GM12801 (cell line): ENCODE measurements around the gene PNMA6E.

Source experiments
- TF ChIP-seq, protein P1 (sequence below): IDR thresholded peaks from one replicate; pipeline ENCODE4 v1.5.1; 2011; ENCODE audit warnings: control low read depth; ENCODE audit not compliant: insufficient read length; ENCODE audit errors: extremely low read depth

Gene PNMA6E

DNA sequence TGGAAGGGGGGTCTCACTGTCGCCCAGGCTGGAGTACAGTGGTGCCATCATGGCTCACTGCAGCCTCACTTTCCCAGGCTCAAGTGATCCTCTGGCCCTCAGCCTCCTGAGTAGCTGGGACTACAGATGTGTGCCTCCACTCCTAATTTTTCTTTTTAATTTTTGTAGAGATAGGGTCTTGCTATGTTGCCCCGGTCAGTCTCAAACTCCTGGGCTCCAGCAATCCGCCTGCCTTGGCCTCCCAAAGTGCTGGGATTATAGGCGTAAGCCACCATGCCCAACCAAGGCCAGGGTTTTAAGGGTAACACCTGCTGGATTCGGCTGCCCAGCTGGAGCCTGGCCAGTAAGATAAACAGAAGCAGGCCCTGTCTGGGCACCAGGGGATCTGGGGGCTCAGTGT, 41.3 kb upstream of the PNMA6E start:
- TF ChIP-seq, protein P1, sequence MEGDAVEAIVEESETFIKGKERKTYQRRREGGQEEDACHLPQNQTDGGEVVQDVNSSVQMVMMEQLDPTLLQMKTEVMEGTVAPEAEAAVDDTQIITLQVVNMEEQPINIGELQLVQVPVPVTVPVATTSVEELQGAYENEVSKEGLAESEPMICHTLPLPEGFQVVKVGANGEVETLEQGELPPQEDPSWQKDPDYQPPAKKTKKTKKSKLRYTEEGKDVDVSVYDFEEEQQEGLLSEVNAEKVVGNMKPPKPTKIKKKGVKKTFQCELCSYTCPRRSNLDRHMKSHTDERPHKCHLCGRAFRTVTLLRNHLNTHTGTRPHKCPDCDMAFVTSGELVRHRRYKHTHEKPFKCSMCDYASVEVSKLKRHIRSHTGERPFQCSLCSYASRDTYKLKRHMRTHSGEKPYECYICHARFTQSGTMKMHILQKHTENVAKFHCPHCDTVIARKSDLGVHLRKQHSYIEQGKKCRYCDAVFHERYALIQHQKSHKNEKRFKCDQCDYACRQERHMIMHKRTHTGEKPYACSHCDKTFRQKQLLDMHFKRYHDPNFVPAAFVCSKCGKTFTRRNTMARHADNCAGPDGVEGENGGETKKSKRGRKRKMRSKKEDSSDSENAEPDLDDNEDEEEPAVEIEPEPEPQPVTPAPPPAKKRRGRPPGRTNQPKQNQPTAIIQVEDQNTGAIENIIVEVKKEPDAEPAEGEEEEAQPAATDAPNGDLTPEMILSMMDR: no peak

DNA sequence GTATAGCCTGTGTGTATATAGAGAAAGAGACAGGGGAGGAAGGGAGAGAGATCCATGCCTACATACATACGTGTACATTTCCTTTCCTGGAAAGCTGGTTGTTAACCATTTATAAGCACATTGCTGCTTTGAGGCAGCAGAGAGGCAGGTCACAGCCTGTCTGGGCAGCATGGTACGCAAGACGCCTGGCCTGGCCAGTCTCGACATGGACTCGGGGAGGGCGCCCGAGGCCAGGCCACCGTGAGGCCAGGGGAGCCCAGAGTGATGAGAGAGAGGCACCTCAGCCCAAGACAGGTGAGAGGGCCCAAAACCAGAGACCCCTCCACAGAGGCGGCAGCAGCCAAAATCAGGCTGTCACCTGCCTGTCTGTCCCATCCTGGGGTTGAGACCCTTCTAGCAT, 40.8 kb upstream of the PNMA6E start:
- TF ChIP-seq, protein P1: no peak

DNA sequence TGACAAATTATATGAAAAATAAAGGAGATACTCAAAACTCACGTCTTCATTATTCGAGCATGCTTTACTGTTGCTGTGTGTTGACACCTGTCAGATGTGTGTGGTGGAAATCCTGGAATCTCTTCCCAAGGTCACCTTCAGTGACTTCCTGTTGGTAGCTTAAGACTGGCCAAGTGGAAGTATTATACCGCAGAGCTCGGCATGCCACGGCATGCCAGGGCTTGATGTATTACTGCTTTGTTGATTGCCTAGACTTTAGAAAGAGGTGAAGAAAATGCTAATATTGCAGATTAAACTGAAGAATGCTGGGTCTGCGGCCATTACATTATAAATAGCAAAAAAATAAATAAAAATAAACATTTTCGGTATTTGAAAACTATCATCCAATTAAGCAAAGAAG, 40.1 kb upstream of the PNMA6E start:
- TF ChIP-seq, protein P1: no peak

DNA sequence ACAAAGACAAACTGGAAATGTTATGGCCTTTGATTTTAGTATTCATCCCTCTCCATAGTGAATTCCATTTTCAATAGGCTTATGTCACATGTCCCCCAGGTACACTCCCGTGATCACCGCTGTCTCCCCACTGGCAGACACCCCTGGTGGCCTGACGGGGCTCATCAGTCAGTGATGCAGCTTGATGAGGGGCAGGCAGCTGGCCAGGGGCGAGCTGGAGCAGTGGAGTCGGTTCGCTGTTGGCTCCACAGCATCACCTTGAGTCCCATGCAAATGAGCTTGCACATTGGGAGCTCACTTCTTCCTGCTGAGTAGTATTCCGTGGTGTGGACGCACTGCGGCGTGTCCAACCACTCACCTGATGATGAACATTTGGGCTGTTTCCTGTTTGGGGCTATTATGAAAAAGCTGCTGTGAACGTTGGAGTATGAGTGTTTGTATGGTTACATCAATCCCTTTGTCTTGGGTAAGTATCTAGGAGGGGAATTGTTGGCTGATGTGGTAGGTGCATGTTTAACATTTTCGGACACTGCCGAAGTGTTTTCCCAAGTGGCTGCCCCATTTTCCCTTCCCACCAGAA, 39.5 kb upstream of the PNMA6E start:
- TF ChIP-seq, protein P1: no peak

DNA sequence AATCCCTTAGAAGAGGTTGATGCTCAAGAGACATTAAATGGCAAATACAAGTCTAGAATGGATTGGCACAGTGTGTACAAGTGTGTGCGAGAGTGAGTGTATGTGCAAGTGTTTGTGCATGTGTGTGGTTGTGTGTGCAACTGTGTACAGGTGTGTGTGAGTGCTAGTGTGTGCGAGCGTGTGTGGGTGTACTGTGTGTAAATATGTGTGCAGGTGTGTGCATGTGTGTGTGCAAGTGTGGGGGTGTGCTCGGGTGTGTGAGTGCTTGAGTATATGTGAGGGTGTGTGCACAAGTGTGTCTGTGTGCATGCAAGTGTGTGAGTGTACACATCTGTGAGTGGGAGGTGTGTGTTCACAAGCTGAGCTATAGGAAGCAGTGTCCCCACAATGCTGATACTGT, 38.8 kb upstream of the PNMA6E start:
- TF ChIP-seq, protein P1: no peak

DNA sequence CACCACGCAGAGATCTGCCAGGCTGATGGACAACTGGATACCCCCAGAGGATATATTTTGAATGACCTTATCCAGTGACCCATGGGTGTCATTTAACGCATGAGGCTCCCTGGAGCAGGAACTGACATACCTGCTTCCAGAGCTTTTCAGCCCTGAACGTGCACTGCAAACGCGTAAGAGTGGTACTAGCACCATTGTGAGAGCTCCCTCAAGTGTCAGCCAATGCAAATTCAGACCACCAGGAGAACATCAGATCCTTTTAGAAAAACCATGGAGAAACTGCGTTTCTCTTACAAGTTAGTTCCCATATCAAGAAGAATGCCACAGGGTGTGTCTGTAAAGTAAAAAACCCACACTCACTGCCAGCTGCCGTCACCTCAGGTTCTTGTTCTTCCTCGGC, 37.4 kb upstream of the PNMA6E start:
- TF ChIP-seq, protein P1: no peak

DNA sequence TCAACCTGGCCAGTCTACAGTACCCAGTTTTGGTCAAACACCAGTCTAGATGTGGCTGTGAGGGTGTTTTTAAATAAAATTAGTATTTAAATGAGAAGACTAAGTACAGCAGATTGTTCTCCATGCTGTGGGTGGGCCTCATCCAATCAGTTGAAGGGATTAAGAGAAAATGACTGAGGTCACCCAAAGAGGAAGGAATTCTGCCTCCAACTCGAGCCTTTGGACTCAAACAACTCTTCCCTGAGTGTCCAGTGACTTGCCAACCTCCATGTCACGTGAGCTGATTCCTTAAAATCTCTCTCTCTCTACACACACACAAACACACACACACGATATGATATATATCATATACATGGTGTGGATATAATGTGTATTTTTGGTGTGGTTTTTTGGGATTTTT, 34.7 kb upstream of the PNMA6E start:
- TF ChIP-seq, protein P1: no peak
